Endothelial cell of umbilical vein (primary cell): ENCODE results near the gene CTSH. TPM values are rescaled to one million over a fixed set of nuclear protein-coding genes. Genes with fewer than 3 reads are reported as not detected.

Source experiments
- BruUV-seq: library from RNA; stranded (reverse); fragments of 400-500 nt; replicated peaks from 2 replicates; lab custom pipeline; 2021; lab: Mats Ljungman, UMichigan
- CTCF ChIA-PET: fragments of 300-600, 350-600 bp; sonication (Branson Sonifier 250); formaldehyde crosslinking; loops from one replicate; lab custom pipeline; 2021; ENCODE audit warnings: antibody characterized with exemption, inconsistent platforms; lab: Charles Lee
- POLR2A ChIA-PET: fragments of 300-600, 350-600 bp; sonication (Branson Sonifier 250); formaldehyde crosslinking; loops from one replicate; lab custom pipeline; 2021; ENCODE audit warnings: antibody characterized with exemption, inconsistent platforms; lab: Charles Lee
- DNase-seq: peaks from one replicate; pipeline ENCODE4 v3.0.0-alpha.2; 2011; ENCODE audit warnings: low read depth, low spot score
- FAIRE-seq: peaks from 2 replicates; lab custom pipeline; 2011; peaks lifted over from hg19 to GRCh38; lab: Jason Lieb, UNC
- H2AFZ ChIP-seq: 2 replicates; pipeline ENCODE4 v1.6.0; 2012; ENCODE audit warnings: low read depth, low read length, control low read depth, inconsistent platforms
- H3K27ac ChIP-seq: 2 replicates; pipeline ENCODE4 v1.5.1; 2011; ENCODE audit warnings: low read depth, mild to moderate bottlenecking, control low read depth, low read length, moderate library complexity; ENCODE audit not compliant: insufficient read depth
- H3K27me3 ChIP-seq, 2 experiments: 2 replicates each; pipeline versions ENCODE4 v1.6.0 to v1.6.1; 2011; ENCODE audit warnings: low read length in 2 of 2, mixed read lengths in 1 of 2; ENCODE audit not compliant: control insufficient read depth in 2 of 2, insufficient read depth in 2 of 2
- H3K36me3 ChIP-seq, 2 experiments: 2 replicates in 1 of 2; 3 replicates in 1 of 2; pipeline ENCODE4 v1.5.1; 2011; ENCODE audit warnings: low read length in 2 of 2, mild to moderate bottlenecking in 1 of 2, moderate library complexity in 1 of 2; ENCODE audit not compliant: control insufficient read depth in 2 of 2, insufficient read depth in 2 of 2; ENCODE audit errors: extremely low read depth in 1 of 2
- H3K4me1 ChIP-seq: 3 replicates; pipeline ENCODE4 v1.5.1; 2011; ENCODE audit warnings: mild to moderate bottlenecking, low read length; ENCODE audit not compliant: control insufficient read depth, insufficient read depth; ENCODE audit errors: extremely low read depth
- H3K4me2 ChIP-seq: 2 replicates; pipeline ENCODE4 v1.6.1; 2011; ENCODE audit warnings: low read length, control low read depth, mixed read lengths; ENCODE audit not compliant: insufficient read depth
- H3K4me3 ChIP-seq, 3 experiments: fragments of 200-600 bp in 1 of 3; sonication (generic), shearing (Covaris generic) in 1 of 3; replicated peaks in 1 of 3; 2 replicates each; pipeline ENCODE4 v1.5.1; 2011 to 2016; ENCODE audit warnings: control low read depth in 3 of 3, low read length in 3 of 3, mild to moderate bottlenecking in 2 of 3, inconsistent platforms in 1 of 3, low read depth in 1 of 3, moderate library complexity in 1 of 3; ENCODE audit not compliant: insufficient read depth in 1 of 3
- H3K79me2 ChIP-seq: 2 replicates; pipeline ENCODE4 v1.6.0; 2012; ENCODE audit warnings: low read length, inconsistent platforms; ENCODE audit not compliant: control insufficient read depth, insufficient read depth
- H3K9ac ChIP-seq: replicated peaks from 2 replicates; pipeline ENCODE3; 2011; ENCODE audit warnings: low read length, control low read depth; ENCODE audit not compliant: insufficient read depth; ENCODE audit errors: extremely low read depth
- H3K9me1 ChIP-seq: replicated peaks from 3 replicates; pipeline ENCODE4 v1.6.0; 2011; ENCODE audit warnings: mild to moderate bottlenecking, low read length; ENCODE audit not compliant: control insufficient read depth, insufficient read depth; ENCODE audit errors: extremely low read depth
- H3K9me3 ChIP-seq: replicated peaks from 2 replicates; pipeline ENCODE4 v1.5.1; 2012; ENCODE audit warnings: low read length, inconsistent platforms; ENCODE audit not compliant: control insufficient read depth, insufficient read depth
- H4K20me1 ChIP-seq: replicated peaks from 2 replicates; pipeline ENCODE3; 2011; ENCODE audit warnings: mild to moderate bottlenecking, low read length; ENCODE audit not compliant: control insufficient read depth, insufficient read depth; ENCODE audit errors: extremely low read depth
- CTCF ChIP-seq, 2 donors: IDR thresholded peaks; 1 replicate in 1 of 2; 2 replicates in 1 of 2; pipeline ENCODE4 v1.5.1; 2011; ENCODE audit warnings: low read length in 2 of 2, mild to moderate bottlenecking in 2 of 2, moderate library complexity in 2 of 2, control low read depth in 1 of 2, inconsistent platforms in 1 of 2, low read depth in 1 of 2; ENCODE audit not compliant: insufficient read depth in 1 of 2; ENCODE audit errors: extremely low read depth in 1 of 2
- EZH2 ChIP-seq: IDR thresholded peaks from 2 replicates; pipeline ENCODE4 v1.6.1; 2012; ENCODE audit warnings: borderline replicate concordance, low read depth, mild to moderate bottlenecking, moderate library complexity, low read length, inconsistent platforms; ENCODE audit not compliant: severe bottlenecking
- FOS ChIP-seq: IDR thresholded peaks from 2 replicates; pipeline ENCODE4 v1.6.1; 2011; ENCODE audit warnings: mild to moderate bottlenecking, low read length, moderate library complexity, borderline replicate concordance; ENCODE audit not compliant: insufficient read depth
- GATA2 ChIP-seq: IDR thresholded peaks from 2 replicates; pipeline ENCODE4 v1.7.0; 2011; ENCODE audit warnings: low read depth, mild to moderate bottlenecking, moderate library complexity, mixed read lengths, low read length; ENCODE audit not compliant: insufficient read length, insufficient read depth
- JUN ChIP-seq: IDR thresholded peaks from 2 replicates; pipeline ENCODE4 v1.6.1; 2011; ENCODE audit warnings: borderline replicate concordance, low read depth; ENCODE audit not compliant: insufficient read length, insufficient read depth
- MAX ChIP-seq: IDR thresholded peaks from 2 replicates; pipeline ENCODE4 v1.6.1; 2011; ENCODE audit not compliant: insufficient read depth, insufficient read length
- MYC ChIP-seq: IDR thresholded peaks from one replicate; pipeline ENCODE4 v1.6.1; 2011; ENCODE audit warnings: mild to moderate bottlenecking, low read depth, low read length
- POLR2A ChIP-seq: IDR thresholded peaks from 2 replicates; pipeline ENCODE4 v1.6.1; 2012; ENCODE audit warnings: low read depth, mild to moderate bottlenecking, control low read depth, low read length
- POLR2AphosphoS5 ChIP-seq: IDR thresholded peaks from 2 replicates; pipeline ENCODE4 v1.6.1; 2012; ENCODE audit warnings: low read depth, mild to moderate bottlenecking, control low read depth, low read length, moderate library complexity; ENCODE audit not compliant: insufficient read depth
- dilution Hi-C: fragments of 300-500 bp; cut with MboI; formaldehyde crosslinking; loops from one replicate; pipeline ENCODE4 v1.15.0; 2019; ENCODE audit warnings: low sequenced_read_pairs; ENCODE audit not compliant: extremely low pct_ligation_motif_present
- intact Hi-C: fragments of 100-400 bp; cut with micrococcal nuclease; formaldehyde crosslinking; loops from one replicate; pipeline ENCODE4 v1.10.0; 2022
- polyA plus RNA-seq, 4 experiments: library from polyadenylated mRNA; depleted of rRNA in 3 of 4; stranded (reverse) in 3 of 4; unstranded in 1 of 4; fragments of >200 nt; gene quantifications; 2 replicates each; pipeline versions ENCODE4 v1.2.1 to v1.2.3, GENCODE V29; 2011 to 2012; ENCODE audit warnings: missing spikeins in 1 of 4
- total RNA-seq: library from RNA; stranded (reverse); gene quantifications from 2 replicates; pipeline ENCODE4 v1.2.3, GENCODE V29; 2021

CTSH gene
- total and polyA plus RNA-seq, 2 donors (not counting 3 experiments of a cell fraction or from before 2014, with no cell fraction given): 7.0 to 7.4 TPM

GRCh38 chr15:78937132-78937739, 7.6 kb downstream of the CTSH start:
- H3K27me3 ChIP-seq: no peaks in the 10 kb centered on the region
- dilution Hi-C loops (no loop called here), intact Hi-C loops (no loop called here)
- POLR2A ChIA-PET: no interaction called here
- H2AFZ ChIP-seq: peak overlapping the region; percentile 55
- H3K9me1 ChIP-seq: no peaks in the 10 kb centered on the region
- DNase-seq (peak; percentile 41), FAIRE-seq (peak; percentile 67)
- no peaks in the 10 kb centered on the region for H3K36me3 ChIP-seq
- H3K79me2 ChIP-seq: no peaks in the 10 kb centered on the region
- no peak for TF ChIP-seq POLR2AphosphoS5
- TF ChIP-seq GATA2: no peak
- no peak for TF ChIP-seq CTCF (IDR thresholded peaks at IDR 0.05; ENCODE audit: extremely low read depth in 1 of 2, insufficient read depth in 1 of 2, low read depth in 1 of 2, low read length in 2 of 2)
- no peak for TF ChIP-seq MAX
- TF ChIP-seq MYC: no peak
- no peak for TF ChIP-seq EZH2
- TF ChIP-seq JUN: no peak
- TF ChIP-seq FOS: no peak
- TF ChIP-seq POLR2A: no peak
- H3K4me3 ChIP-seq: no peak overlapping the region
- BruUV-seq: no TSS peak
- peaks cover 6% of the 10 kb centered on the region for H3K4me1 ChIP-seq
- no peak overlapping the region for H3K9ac ChIP-seq
- peak overlapping the region; percentile 11 for H3K4me2 ChIP-seq
- CTCF ChIA-PET: interaction anchor here (1.1 to 1.2 kb wide), 2 partner anchors 42 to 247 kb away, joined by 3 to 4 read pairs; no protein-coding TSS in a partner anchor
- no peak overlapping the region for H3K27ac ChIP-seq
- H4K20me1 ChIP-seq: no peaks in the 10 kb centered on the region
- H3K9me3 ChIP-seq: no peaks in the 10 kb centered on the region
